Peyer's patch (tissue), 4 donors: ENCODE measurements around the gene NMRK2. TPM values are rescaled to one million over a fixed set of nuclear protein-coding genes. Genes with fewer than 3 reads are reported as not detected.

ENCODE experiments used
- DNase-seq, 3 donors: peaks; one replicate each; pipeline ENCODE4 v3.0.0-alpha.2; 2017 to 2019
- H3K27ac ChIP-seq, 4 donors: fragments of 200-600 bp; sonication (generic); one replicate each; pipeline ENCODE4 v1.5.1; 2016 to 2019
- H3K27me3 ChIP-seq, 2 donors: fragments of 200-600 bp; sonication (generic); one replicate each; pipeline ENCODE4 v1.5.1; 2019
- H3K36me3 ChIP-seq, 3 donors: fragments of 200-600 bp; sonication (generic); one replicate each; pipeline ENCODE4 v1.5.1; 2016 to 2019
- H3K4me1 ChIP-seq, 4 donors: fragments of 200-600 bp; sonication (generic); one replicate each; pipeline ENCODE4 v1.5.1; 2016 to 2019
- H3K4me3 ChIP-seq, 4 donors: fragments of 200-600 bp; sonication (generic); 1 replicate in 3 of 4; 2 replicates in 1 of 4; pipeline ENCODE4 v1.5.1; 2016 to 2019; ENCODE audit warnings: mild to moderate bottlenecking in 1 of 4
- H3K9me3 ChIP-seq, 4 donors: fragments of 200-600 bp; sonication (generic); one replicate each; pipeline ENCODE4 v1.5.1; 2016 to 2019; ENCODE audit warnings: mild to moderate bottlenecking in 1 of 4
- CTCF ChIP-seq, 6 experiments: fragments of 450-650 bp in 4 of 6; fragments of 200-600 bp in 2 of 6; sonication (generic) in 1 of 6; IDR thresholded peaks; one replicate each; pipeline ENCODE4 v1.5.1; 2017 to 2019; ENCODE audit warnings: antibody characterized with exemption in 6 of 6, mild to moderate bottlenecking in 3 of 6, moderate library complexity in 1 of 6
- POLR2A ChIP-seq, 2 donors: fragments of 450-650 bp; IDR thresholded peaks; one replicate each; pipeline ENCODE4 v1.5.1; 2017; ENCODE audit warnings: antibody characterized with exemption in 2 of 2, mild to moderate bottlenecking in 2 of 2, moderate library complexity in 2 of 2
- total RNA-seq, 4 donors: library from RNA; depleted of rRNA; stranded (reverse); fragments of >200 nt; gene quantifications; one replicate each; pipeline ENCODE4 v1.1.0, GENCODE V29; 2016

NMRK2 gene
- total RNA-seq, 4 donors from 2014 or later: not detected

DNA sequence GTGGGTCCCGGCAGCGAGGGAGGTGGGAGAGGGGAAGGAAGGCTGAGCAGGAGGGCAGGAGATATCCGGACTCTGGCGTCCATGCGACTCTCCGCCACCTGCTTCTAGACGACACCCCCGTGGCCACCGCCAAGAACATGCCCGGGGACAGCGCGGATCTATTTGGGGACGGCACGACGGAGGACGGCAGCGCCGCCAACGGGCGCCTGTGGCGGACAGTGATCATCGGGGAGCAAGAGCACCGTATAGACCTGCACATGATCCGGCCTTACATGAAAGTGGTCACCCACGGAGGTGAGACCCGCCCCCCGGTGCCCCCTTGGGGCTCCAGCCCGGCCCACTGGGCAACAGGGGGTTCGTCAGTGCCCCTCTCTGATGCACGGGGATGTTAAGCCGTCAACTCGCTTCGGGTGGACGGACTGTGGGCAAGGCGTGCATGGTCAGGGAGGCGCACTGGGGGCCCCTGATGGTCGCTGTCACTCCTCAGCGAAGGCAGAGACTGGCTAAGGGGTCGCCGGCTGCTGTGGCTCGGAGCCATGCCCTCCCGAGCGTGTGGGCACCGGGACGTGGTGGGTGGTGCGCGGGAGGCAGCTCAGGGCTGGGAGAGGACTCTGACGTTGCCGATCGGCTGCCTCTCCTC is 25.1 kb upstream of the NMRK2 start:
- no peaks in the 10 kb centered on the region for H3K27me3 ChIP-seq
- TF ChIP-seq CTCF (IDR thresholded peaks at IDR 0.05) (no peak), POLR2A (IDR thresholded peaks at IDR 0.05) (no peak)
- H3K4me3 ChIP-seq: no peak overlapping the region
- H3K27ac ChIP-seq: no peak overlapping the region
- no peak for DNase-seq
- H3K9me3 ChIP-seq: peaks cover 0 to 7% (median 3%) of the 10 kb centered on the region in 4 donors
- H3K4me1 ChIP-seq: no peaks in the 10 kb centered on the region
- no peaks in the 10 kb centered on the region for H3K36me3 ChIP-seq

GRCh38 chr19:3908266-3909054 is 24.4 kb upstream of the NMRK2 start:
- TF ChIP-seq CTCF (IDR thresholded peaks at IDR 0.05) (no peak), POLR2A (IDR thresholded peaks at IDR 0.05) (no peak)
- Histone ChIP-seq H3K27me3 (no peaks in the 10 kb centered on the region), H3K36me3 (no peaks in the 10 kb centered on the region), H3K4me3 (no peak overlapping the region), H3K27ac (no peak overlapping the region), H3K4me1 (no peaks in the 10 kb centered on the region), H3K9me3 (peaks cover 0 to 7% (median 3%) of the 10 kb centered on the region in 4 donors)
- no peak for DNase-seq

GRCh38 chr19:3910105-3910504 is 22.8 kb upstream of the NMRK2 start:
- no peak overlapping the region for H3K27ac ChIP-seq
- H3K4me1 ChIP-seq: no peaks in the 10 kb centered on the region
- no peak overlapping the region for H3K4me3 ChIP-seq
- no peak for DNase-seq
- H3K9me3 ChIP-seq: peaks cover 0 to 7% (median 3%) of the 10 kb centered on the region in 4 donors
- no peaks in the 10 kb centered on the region for H3K36me3 ChIP-seq
- no peaks in the 10 kb centered on the region for H3K27me3 ChIP-seq
- TF ChIP-seq CTCF (IDR thresholded peaks at IDR 0.05) (no peak), POLR2A (IDR thresholded peaks at IDR 0.05) (no peak)

DNA sequence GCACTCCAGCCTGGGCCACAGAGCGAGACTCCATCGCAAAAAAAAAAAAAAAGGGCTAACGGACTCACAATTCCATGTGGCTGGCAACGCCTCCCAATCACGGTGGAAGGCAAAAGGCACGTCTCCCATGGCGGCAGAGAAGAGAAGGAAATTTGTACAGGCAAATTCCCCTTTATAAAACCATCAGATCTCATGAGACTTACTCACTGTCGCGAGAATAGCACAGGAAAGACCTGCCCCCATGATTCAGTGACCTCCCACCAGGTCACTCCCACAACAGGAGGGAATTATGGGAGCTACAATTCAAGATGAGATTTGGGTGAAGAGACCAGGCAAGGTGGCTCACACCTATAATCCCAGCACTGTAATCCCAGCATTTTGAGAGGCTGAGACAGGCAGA is 18.7 kb upstream of the NMRK2 start:
- H3K27me3 ChIP-seq: no peaks in the 10 kb centered on the region
- H3K27ac ChIP-seq: no peak overlapping the region
- DNase-seq: no peak
- TF ChIP-seq CTCF (IDR thresholded peaks at IDR 0.05) (no peak), POLR2A (IDR thresholded peaks at IDR 0.05) (no peak)
- H3K4me1 ChIP-seq: no peaks in the 10 kb centered on the region
- no peak overlapping the region for H3K4me3 ChIP-seq
- no peaks in the 10 kb centered on the region for H3K36me3 ChIP-seq
- H3K9me3 ChIP-seq: peaks cover 0 to 7% (median 3%) of the 10 kb centered on the region in 4 donors

DNA sequence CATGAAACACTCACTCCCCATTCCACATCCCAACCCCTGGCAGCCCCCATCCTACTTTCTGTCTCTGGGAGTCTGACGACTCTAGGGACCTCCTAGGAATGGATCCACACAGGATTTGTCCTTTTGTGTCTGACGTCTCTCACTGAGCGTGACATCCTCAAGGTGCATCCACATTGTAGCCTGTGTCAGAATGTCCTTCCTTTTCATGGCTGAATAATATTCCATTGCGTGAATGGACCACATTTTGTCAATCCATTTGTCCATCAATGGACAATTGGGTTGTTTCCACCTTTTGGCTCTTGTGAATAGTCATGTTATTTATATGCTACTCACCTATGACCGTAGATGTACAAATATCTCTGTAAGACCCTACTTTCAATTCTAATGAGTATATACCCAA is 16.8 kb upstream of the NMRK2 start:
- no peaks in the 10 kb centered on the region for H3K27me3 ChIP-seq
- no peak for DNase-seq
- H3K4me1 ChIP-seq: no peaks in the 10 kb centered on the region
- no peak for TF ChIP-seq CTCF (IDR thresholded peaks at IDR 0.05)
- TF ChIP-seq POLR2A (IDR thresholded peaks at IDR 0.05): no peak
- peaks cover 0 to 4% (median 0%) of the 10 kb centered on the region in 4 donors for H3K9me3 ChIP-seq
- H3K4me3 ChIP-seq: no peak overlapping the region
- H3K36me3 ChIP-seq: no peaks in the 10 kb centered on the region
- H3K27ac ChIP-seq: no peak overlapping the region
